ENCODE measurements around the gene PEX5L.

DNA sequence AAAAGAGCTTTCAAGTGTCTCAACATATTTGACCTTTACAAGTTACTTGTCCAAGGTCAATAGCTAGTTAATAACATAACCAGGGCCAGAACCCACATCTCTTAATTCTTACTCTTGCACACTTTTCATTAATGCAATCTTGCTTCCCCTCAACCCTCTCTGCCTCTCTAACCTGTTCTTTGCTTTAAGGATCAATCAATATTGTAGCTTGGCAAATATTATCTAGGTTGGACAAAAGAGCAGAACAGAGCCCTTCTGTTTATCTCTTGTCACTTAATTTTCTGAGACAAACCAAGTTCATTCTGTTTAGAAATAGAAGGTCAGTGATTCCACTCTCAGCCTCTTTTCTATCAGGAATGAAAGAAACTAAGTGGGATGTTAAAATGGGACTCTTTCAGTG lies 203.4 kb downstream of the PEX5L start:
- TF ChIP-seq RAD21 (IDR thresholded peaks at IDR 0.05; ENCODE audit: low read depth), result no peak
- no peak for TF ChIP-seq YY1 (IDR thresholded peaks at IDR 0.05; ENCODE audit: low read depth)
- TF ChIP-seq, protein P1, sequence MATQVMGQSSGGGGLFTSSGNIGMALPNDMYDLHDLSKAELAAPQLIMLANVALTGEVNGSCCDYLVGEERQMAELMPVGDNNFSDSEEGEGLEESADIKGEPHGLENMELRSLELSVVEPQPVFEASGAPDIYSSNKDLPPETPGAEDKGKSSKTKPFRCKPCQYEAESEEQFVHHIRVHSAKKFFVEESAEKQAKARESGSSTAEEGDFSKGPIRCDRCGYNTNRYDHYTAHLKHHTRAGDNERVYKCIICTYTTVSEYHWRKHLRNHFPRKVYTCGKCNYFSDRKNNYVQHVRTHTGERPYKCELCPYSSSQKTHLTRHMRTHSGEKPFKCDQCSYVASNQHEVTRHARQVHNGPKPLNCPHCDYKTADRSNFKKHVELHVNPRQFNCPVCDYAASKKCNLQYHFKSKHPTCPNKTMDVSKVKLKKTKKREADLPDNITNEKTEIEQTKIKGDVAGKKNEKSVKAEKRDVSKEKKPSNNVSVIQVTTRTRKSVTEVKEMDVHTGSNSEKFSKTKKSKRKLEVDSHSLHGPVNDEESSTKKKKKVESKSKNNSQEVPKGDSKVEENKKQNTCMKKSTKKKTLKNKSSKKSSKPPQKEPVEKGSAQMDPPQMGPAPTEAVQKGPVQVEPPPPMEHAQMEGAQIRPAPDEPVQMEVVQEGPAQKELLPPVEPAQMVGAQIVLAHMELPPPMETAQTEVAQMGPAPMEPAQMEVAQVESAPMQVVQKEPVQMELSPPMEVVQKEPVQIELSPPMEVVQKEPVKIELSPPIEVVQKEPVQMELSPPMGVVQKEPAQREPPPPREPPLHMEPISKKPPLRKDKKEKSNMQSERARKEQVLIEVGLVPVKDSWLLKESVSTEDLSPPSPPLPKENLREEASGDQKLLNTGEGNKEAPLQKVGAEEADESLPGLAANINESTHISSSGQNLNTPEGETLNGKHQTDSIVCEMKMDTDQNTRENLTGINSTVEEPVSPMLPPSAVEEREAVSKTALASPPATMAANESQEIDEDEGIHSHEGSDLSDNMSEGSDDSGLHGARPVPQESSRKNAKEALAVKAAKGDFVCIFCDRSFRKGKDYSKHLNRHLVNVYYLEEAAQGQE (IDR thresholded peaks at IDR 0.05; ENCODE audit: low read depth), result no peak
- no peak for TF ChIP-seq EP300 (IDR thresholded peaks at IDR 0.05; ENCODE audit: borderline replicate concordance)
- TF ChIP-seq FOXM1 (IDR thresholded peaks at IDR 0.05; ENCODE audit: borderline replicate concordance, low read depth), result no peak
- TF ChIP-seq TAF1 (IDR thresholded peaks at IDR 0.05; ENCODE audit: low read depth), result no peak
- no peak for TF ChIP-seq EGR1 (IDR thresholded peaks at IDR 0.05)
- TF ChIP-seq TCF12 (IDR thresholded peaks at IDR 0.05; ENCODE audit: low read depth), result no peak
- no peak for TF ChIP-seq NFIC (IDR thresholded peaks at IDR 0.05)
